Measurements from ENCODE around the gene BCAR1. TPM values are rescaled to one million over a fixed set of nuclear protein-coding genes. Genes with fewer than 3 reads are reported as not detected.

BCAR1 gene
- total RNA-seq, 1 donor from 2014 or later, result 19.3 TPM

GRCh38 chr16:75235721-75236193 is 15.7 kb downstream of the BCAR1 start:
- H3K9ac ChIP-seq (ENCODE audit: low read depth in 1 of 3, low read length in 3 of 3), result no peak overlapping the region

GRCh38 chr16:75234856-75235696 is 16.3 kb downstream of the BCAR1 start:
- peak overlapping the region in 1 of 3 donors; percentile 57 for H3K9ac ChIP-seq (ENCODE audit: low read depth in 1 of 3, low read length in 3 of 3)
- H3K9me3 ChIP-seq (ENCODE audit: control insufficient read depth in 3 of 3, low read length in 3 of 3), result no peaks in the 10 kb centered on the region
- H3K27me3 ChIP-seq (ENCODE audit: control insufficient read depth in 3 of 3, insufficient read depth in 3 of 3, low read length in 3 of 3), result peaks cover 0 to 2% (median 0%) of the 10 kb centered on the region in 3 donors
- peak overlapping the region; percentile 71 for H3K27ac ChIP-seq (ENCODE audit: low read depth, low read length)
- H3K36me3 ChIP-seq (ENCODE audit: control insufficient read depth in 3 of 3, insufficient read depth in 3 of 3, low read length in 3 of 3), result peaks cover 35 to 41% (median 36%) of the 10 kb centered on the region in 3 donors
- peaks cover 41 to 55% (median 55%) of the 10 kb centered on the region in 3 donors for H3K4me1 ChIP-seq (ENCODE audit: control insufficient read depth in 3 of 3, insufficient read depth in 3 of 3, low read length in 3 of 3)
- H3K4me3 ChIP-seq (ENCODE audit: low read length in 3 of 3), result no peak overlapping the region

More at GRCh38 chr16:75235721-75236193, 15.7 kb downstream of the BCAR1 start:
- H3K4me1 ChIP-seq (ENCODE audit: control insufficient read depth in 3 of 3, insufficient read depth in 3 of 3, low read length in 3 of 3), result peaks cover 41 to 58% (median 55%) of the 10 kb centered on the region in 3 donors
- H3K9me3 ChIP-seq (ENCODE audit: control insufficient read depth in 3 of 3, low read length in 3 of 3), result no peaks in the 10 kb centered on the region
- peaks cover 0 to 2% (median 0%) of the 10 kb centered on the region in 3 donors for H3K27me3 ChIP-seq (ENCODE audit: control insufficient read depth in 3 of 3, insufficient read depth in 3 of 3, low read length in 3 of 3)
- H3K4me3 ChIP-seq (ENCODE audit: low read length in 3 of 3), result no peak overlapping the region
- H3K36me3 ChIP-seq (ENCODE audit: control insufficient read depth in 3 of 3, insufficient read depth in 3 of 3, low read length in 3 of 3), result peaks cover 35 to 45% (median 35%) of the 10 kb centered on the region in 3 donors
- no peak overlapping the region for H3K27ac ChIP-seq (ENCODE audit: low read depth, low read length)

- H3K27ac ChIP-seq (ENCODE audit: low read depth, low read length), result peak overlapping the region; percentile 71
- H3K9me3 ChIP-seq (ENCODE audit: control insufficient read depth in 3 of 3, low read length in 3 of 3), result no peaks in the 10 kb centered on the region
- peaks cover 45 to 50% (median 48%) of the 10 kb centered on the region in 3 donors for H3K36me3 ChIP-seq (ENCODE audit: control insufficient read depth in 3 of 3, insufficient read depth in 3 of 3, low read length in 3 of 3)
- peaks cover 26 to 44% (median 40%) of the 10 kb centered on the region in 3 donors for H3K4me1 ChIP-seq (ENCODE audit: control insufficient read depth in 3 of 3, insufficient read depth in 3 of 3, low read length in 3 of 3)
- no peak overlapping the region for H3K4me3 ChIP-seq (ENCODE audit: low read length in 3 of 3)
- H3K27me3 ChIP-seq (ENCODE audit: control insufficient read depth in 3 of 3, insufficient read depth in 3 of 3, low read length in 3 of 3), result peaks cover 0 to 2% (median 0%) of the 10 kb centered on the region in 3 donors
- peak overlapping the region in 1 of 3 donors; percentile 35 for H3K9ac ChIP-seq (ENCODE audit: low read depth in 1 of 3, low read length in 3 of 3)
These were observed 17.8 kb downstream of the BCAR1 start for GRCh38 chr16:75233611-75233938.

- Histone ChIP-seq H3K27ac (ENCODE audit: low read depth, low read length) (no peak overlapping the region), H3K36me3 (ENCODE audit: control insufficient read depth in 3 of 3, insufficient read depth in 3 of 3, low read length in 3 of 3) (peaks cover 51 to 54% (median 52%) of the 10 kb centered on the region in 3 donors)
These were observed 19.9 kb downstream of the BCAR1 start for GRCh38 chr16:75231570-75231969.

GRCh38 chr16:75230471-75231110 is 20.8 kb downstream of the BCAR1 start:
- Histone ChIP-seq H3K27ac (ENCODE audit: low read depth, low read length) (no peak overlapping the region), H3K27me3 (ENCODE audit: control insufficient read depth in 3 of 3, insufficient read depth in 3 of 3, low read length in 3 of 3) (peaks cover 0 to 2% (median 0%) of the 10 kb centered on the region in 3 donors), H3K9ac (ENCODE audit: low read depth in 1 of 3, low read length in 3 of 3) (peak overlapping the region; percentile 12 to 33 (median 16)), H3K36me3 (ENCODE audit: control insufficient read depth in 3 of 3, insufficient read depth in 3 of 3, low read length in 3 of 3) (peaks cover 44 to 46% (median 46%) of the 10 kb centered on the region in 3 donors), H3K4me3 (ENCODE audit: low read length in 3 of 3) (no peak overlapping the region), H3K9me3 (ENCODE audit: control insufficient read depth in 3 of 3, low read length in 3 of 3) (no peaks in the 10 kb centered on the region), H3K4me1 (ENCODE audit: control insufficient read depth in 3 of 3, insufficient read depth in 3 of 3, low read length in 3 of 3) (peaks cover 14 to 28% (median 21%) of the 10 kb centered on the region in 3 donors)

More at GRCh38 chr16:75231570-75231969, 19.9 kb downstream of the BCAR1 start:
- Histone ChIP-seq H3K9me3 (ENCODE audit: control insufficient read depth in 3 of 3, low read length in 3 of 3) (no peaks in the 10 kb centered on the region), H3K4me1 (ENCODE audit: control insufficient read depth in 3 of 3, insufficient read depth in 3 of 3, low read length in 3 of 3) (peaks cover 14 to 28% (median 21%) of the 10 kb centered on the region in 3 donors), H3K4me3 (ENCODE audit: low read length in 3 of 3) (no peak overlapping the region), H3K27me3 (ENCODE audit: control insufficient read depth in 3 of 3, insufficient read depth in 3 of 3, low read length in 3 of 3) (peaks cover 0 to 3% (median 0%) of the 10 kb centered on the region in 3 donors), H3K9ac (ENCODE audit: low read depth in 1 of 3, low read length in 3 of 3) (no peak overlapping the region)

- peaks cover 33 to 38% (median 35%) of the 10 kb centered on the region in 3 donors for H3K36me3 ChIP-seq (ENCODE audit: control insufficient read depth in 3 of 3, insufficient read depth in 3 of 3, low read length in 3 of 3)
- no peak overlapping the region for H3K4me3 ChIP-seq (ENCODE audit: low read length in 3 of 3)
- H3K9me3 ChIP-seq (ENCODE audit: control insufficient read depth in 3 of 3, low read length in 3 of 3), result no peaks in the 10 kb centered on the region
- no peak overlapping the region for H3K9ac ChIP-seq (ENCODE audit: low read depth in 1 of 3, low read length in 3 of 3)
- no peak overlapping the region for H3K27ac ChIP-seq (ENCODE audit: low read depth, low read length)
- H3K27me3 ChIP-seq (ENCODE audit: control insufficient read depth in 3 of 3, insufficient read depth in 3 of 3, low read length in 3 of 3), result peaks cover 0 to 6% (median 2%) of the 10 kb centered on the region in 3 donors
- H3K4me1 ChIP-seq (ENCODE audit: control insufficient read depth in 3 of 3, insufficient read depth in 3 of 3, low read length in 3 of 3), result peaks cover 9 to 22% (median 15%) of the 10 kb centered on the region in 3 donors
These were observed 22.0 kb downstream of the BCAR1 start for GRCh38 chr16:75229172-75230031.

GRCh38 chr16:75228143-75228976 is 23.1 kb downstream of the BCAR1 start:
- Histone ChIP-seq H3K4me3 (ENCODE audit: low read length in 3 of 3) (no peak overlapping the region), H3K9me3 (ENCODE audit: control insufficient read depth in 3 of 3, low read length in 3 of 3) (no peaks in the 10 kb centered on the region), H3K9ac (ENCODE audit: low read depth in 1 of 3, low read length in 3 of 3) (no peak overlapping the region), H3K36me3 (ENCODE audit: control insufficient read depth in 3 of 3, insufficient read depth in 3 of 3, low read length in 3 of 3) (peaks cover 26 to 35% (median 31%) of the 10 kb centered on the region in 3 donors), H3K27ac (ENCODE audit: low read depth, low read length) (no peak overlapping the region), H3K4me1 (ENCODE audit: control insufficient read depth in 3 of 3, insufficient read depth in 3 of 3, low read length in 3 of 3) (peaks cover 4 to 11% (median 4%) of the 10 kb centered on the region in 3 donors), H3K27me3 (ENCODE audit: control insufficient read depth in 3 of 3, insufficient read depth in 3 of 3, low read length in 3 of 3) (peaks cover 0 to 6% (median 2%) of the 10 kb centered on the region in 3 donors)

GRCh38 chr16:75227361-75228142 is 23.9 kb downstream of the BCAR1 start:
- Histone ChIP-seq H3K9me3 (ENCODE audit: control insufficient read depth in 3 of 3, low read length in 3 of 3) (no peaks in the 10 kb centered on the region), H3K4me1 (ENCODE audit: control insufficient read depth in 3 of 3, insufficient read depth in 3 of 3, low read length in 3 of 3) (peaks cover 4 to 10% (median 4%) of the 10 kb centered on the region in 3 donors), H3K27ac (ENCODE audit: low read depth, low read length) (no peak overlapping the region), H3K9ac (ENCODE audit: low read depth in 1 of 3, low read length in 3 of 3) (no peak overlapping the region), H3K36me3 (ENCODE audit: control insufficient read depth in 3 of 3, insufficient read depth in 3 of 3, low read length in 3 of 3) (peaks cover 22 to 29% (median 24%) of the 10 kb centered on the region in 3 donors), H3K4me3 (ENCODE audit: low read length in 3 of 3) (no peak overlapping the region), H3K27me3 (ENCODE audit: control insufficient read depth in 3 of 3, insufficient read depth in 3 of 3, low read length in 3 of 3) (peaks cover 0 to 6% (median 2%) of the 10 kb centered on the region in 3 donors)

All from skeletal muscle tissue (tissue), 4 donors.